Endothelial cell (in vitro differentiated cells): ENCODE results near the gene CTNND2. TPM values are rescaled to one million over a fixed set of nuclear protein-coding genes. Genes with fewer than 3 reads are reported as not detected.

ENCODE experiments used
- DNase-seq: peaks from one replicate; pipeline ENCODE4 v3.0.0; 2021; ENCODE audit warnings: low spot score
- H3K27ac Mint-ChIP-seq: one replicate; pipeline ENCODE4 v1.8.0; 2021; ENCODE audit warnings: mixed read lengths, inconsistent platforms; ENCODE audit not compliant: unreplicated experiment
- H3K27me3 Mint-ChIP-seq: one replicate; pipeline ENCODE4 v1.8.0; 2021; ENCODE audit warnings: mild to moderate bottlenecking, moderate library complexity, mixed read lengths, inconsistent platforms; ENCODE audit not compliant: unreplicated experiment
- H3K36me3 Mint-ChIP-seq: one replicate; pipeline ENCODE4 v1.8.0; 2021; ENCODE audit warnings: mild to moderate bottlenecking, low read depth, mixed read lengths, inconsistent platforms; ENCODE audit not compliant: unreplicated experiment
- H3K4me1 Mint-ChIP-seq: one replicate; pipeline ENCODE4 v1.8.0; 2021; ENCODE audit warnings: mild to moderate bottlenecking, mixed read lengths, inconsistent platforms; ENCODE audit not compliant: unreplicated experiment
- H3K4me3 Mint-ChIP-seq: one replicate; pipeline ENCODE4 v1.8.0; 2021; ENCODE audit warnings: mild to moderate bottlenecking, mixed read lengths, inconsistent platforms; ENCODE audit not compliant: unreplicated experiment
- H3K9me3 Mint-ChIP-seq: one replicate; pipeline ENCODE4 v1.8.0; 2021; ENCODE audit warnings: mixed read lengths, inconsistent platforms; ENCODE audit not compliant: unreplicated experiment
- CTCF ChIP-seq: fragments of 200-600 bp; sonication (generic); IDR thresholded peaks from one replicate; pipeline ENCODE4 v1.5.0; 2021; ENCODE audit warnings: antibody characterized with exemption; ENCODE audit not compliant: unreplicated experiment
- total RNA-seq: library from RNA; stranded (reverse); fragmentation: NEBNext Ultra II Directional; extraction: Animal tissue kit (Norgen Biotek cat#: 25700); gene quantifications from one replicate; pipeline ENCODE4 v1.2.1, GENCODE V29; 2021; ENCODE audit not compliant: unreplicated experiment

The CTNND2 gene
- total RNA-seq, 1 donor from 2014 or later: 3.6 TPM

- Mint-ChIP-seq H3K36me3 (no peaks in the 10 kb centered on the region), H3K4me3 (no peak overlapping the region), H3K9me3 (no peaks in the 10 kb centered on the region), H3K27ac (no peak overlapping the region), H3K27me3 (peaks cover 9% of the 10 kb centered on the region), H3K4me1 (peaks cover 2% of the 10 kb centered on the region)
- TF ChIP-seq CTCF: no peak
- DNase-seq: no peak
These were observed 6.5 kb downstream of the CTNND2 start for GRCh38 chr5:11897781-11898180.

- Mint-ChIP-seq H3K4me1 (no peaks in the 10 kb centered on the region), H3K36me3 (no peaks in the 10 kb centered on the region), H3K27me3 (no peaks in the 10 kb centered on the region), H3K9me3 (no peaks in the 10 kb centered on the region), H3K27ac (no peak overlapping the region), H3K4me3 (no peak overlapping the region)
- no peak for DNase-seq
- no peak for TF ChIP-seq CTCF
These were observed 9.3 kb downstream of the CTNND2 start for GRCh38 chr5:11894992-11895391.

- Mint-ChIP-seq H3K27ac (no peak overlapping the region), H3K27me3 (no peaks in the 10 kb centered on the region), H3K4me1 (no peaks in the 10 kb centered on the region), H3K9me3 (no peaks in the 10 kb centered on the region), H3K4me3 (no peak overlapping the region), H3K36me3 (no peaks in the 10 kb centered on the region)
- TF ChIP-seq CTCF: no peak
- no peak for DNase-seq
These were observed 11.4 kb downstream of the CTNND2 start for GRCh38 chr5:11892832-11893231.

- H3K36me3 Mint-ChIP-seq: no peaks in the 10 kb centered on the region
- no peaks in the 10 kb centered on the region for H3K27me3 Mint-ChIP-seq
- no peak overlapping the region for H3K4me3 Mint-ChIP-seq
- no peak for DNase-seq
- H3K27ac Mint-ChIP-seq: no peak overlapping the region
- H3K9me3 Mint-ChIP-seq: no peaks in the 10 kb centered on the region
- TF ChIP-seq CTCF: no peak
- H3K4me1 Mint-ChIP-seq: no peaks in the 10 kb centered on the region
These were observed 13.5 kb downstream of the CTNND2 start for GRCh38 chr5:11890777-11891176.

GRCh38 chr5:11888221-11888620 lies 16.0 kb downstream of the CTNND2 start:
- Mint-ChIP-seq H3K27me3 (no peaks in the 10 kb centered on the region), H3K27ac (no peak overlapping the region), H3K4me3 (no peak overlapping the region), H3K4me1 (no peaks in the 10 kb centered on the region), H3K9me3 (no peaks in the 10 kb centered on the region), H3K36me3 (no peaks in the 10 kb centered on the region)
- no peak for DNase-seq
- no peak for TF ChIP-seq CTCF
